ENCODE measurements around the gene OR7C2.

The OR7C2 gene

DNA sequence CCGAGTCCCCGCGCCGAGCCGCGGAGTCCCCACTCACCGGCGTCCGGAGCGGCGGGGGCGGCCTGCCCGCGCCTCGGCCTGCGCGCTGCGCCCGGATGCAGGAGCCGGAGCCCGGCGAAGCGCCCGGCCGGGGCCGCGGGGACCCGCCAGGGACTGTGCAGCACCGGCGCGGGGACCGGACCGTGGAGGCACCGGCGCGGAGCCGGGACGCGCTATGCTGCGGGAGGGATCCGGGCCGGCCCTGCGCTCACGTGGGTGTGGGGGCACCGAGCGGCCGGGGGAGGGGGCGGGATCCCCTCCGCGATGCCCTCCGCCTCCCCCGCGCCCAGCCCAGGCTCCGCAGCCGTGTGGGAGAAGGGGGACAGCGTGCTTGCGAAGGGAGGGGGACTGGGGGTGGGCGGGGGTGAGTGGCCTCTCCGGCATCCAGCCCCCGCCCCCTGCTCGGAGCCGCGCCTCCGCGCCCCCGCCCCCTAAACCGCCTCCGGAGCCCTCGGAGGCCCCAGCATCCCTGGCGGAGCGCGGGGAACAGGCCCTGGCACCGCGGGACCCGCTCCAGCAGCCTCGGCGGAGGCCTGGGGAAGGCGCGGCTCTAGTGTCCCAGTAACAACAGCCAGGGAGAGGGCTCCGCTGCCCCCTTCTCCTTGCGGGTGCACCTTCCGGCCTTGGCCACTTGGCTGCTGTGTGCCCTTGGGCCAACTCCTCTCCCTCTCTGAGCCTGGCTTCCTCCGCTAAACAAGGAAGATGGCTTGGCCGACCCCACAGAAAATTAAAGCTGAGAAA lies 38.4 kb downstream of the OR7C2 start, which contains the start of gene SLC1A6:
Gene SLC1A6, minus strand, starts transcription at position 389 of the 780 bp plus-strand sequence. CDS start 6,954 bp downstream, outside the sequence.
- DNase-seq (ENCODE audit: low read depth in 2 of 2) = no peak

DNA sequence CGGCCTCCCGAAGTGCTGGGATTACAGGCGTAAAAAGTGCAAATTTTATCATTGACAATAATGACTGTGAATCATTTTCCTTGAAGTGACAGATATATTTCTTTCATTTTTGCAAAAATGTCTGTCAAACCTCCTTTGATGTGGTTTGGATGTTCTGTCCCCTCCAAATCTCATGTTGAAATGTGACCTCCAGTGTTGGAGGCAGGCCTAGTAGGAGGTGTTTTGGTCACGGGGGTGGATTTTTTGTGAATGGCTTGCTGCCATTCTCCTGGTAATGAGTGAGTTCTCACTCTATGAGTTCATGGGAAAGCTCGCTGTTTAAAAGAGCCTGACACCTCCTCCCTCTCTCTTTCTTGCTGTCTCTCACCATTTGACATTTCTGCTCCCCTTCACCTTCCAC lies 43.8 kb downstream of the OR7C2 start:
- no peak for DNase-seq (ENCODE audit: low read depth in 2 of 2)

All from fibroblast of skin of left quadriceps (primary cell).